Prostate gland (tissue), 2 donors: ENCODE data around the gene STX12. TPM values are rescaled to one million over a fixed set of nuclear protein-coding genes. Genes with fewer than 3 reads are reported as not detected.

ENCODE experiments used
- DNase-seq: peaks from one replicate; pipeline ENCODE4 v3.0.0-alpha.2; 2019; ENCODE audit warnings: low spot score
- H3K27ac ChIP-seq, 2 donors: fragments of 200-600 bp; sonication (generic); 2 replicates each; pipeline ENCODE4 v1.5.1; 2017 to 2019
- H3K27me3 ChIP-seq: fragments of 200-600 bp; sonication (generic); replicated peaks from 2 replicates; pipeline ENCODE4 v1.5.1; 2019; ENCODE audit not compliant: insufficient read depth
- H3K36me3 ChIP-seq, 2 donors: fragments of 200-600 bp; sonication (generic); 1 replicate in 1 of 2; 2 replicates in 1 of 2; pipeline versions ENCODE4 v1.5.1 to v1.8.1; 2017 to 2019
- H3K4me1 ChIP-seq: fragments of 200-600 bp; sonication (generic); replicated peaks from 2 replicates; pipeline ENCODE4 v1.5.1; 2019
- H3K4me3 ChIP-seq, 2 donors: fragments of 200-600 bp; sonication (generic); 2 replicates each; pipeline ENCODE4 v1.5.1; 2017 to 2019
- H3K9me3 ChIP-seq: fragments of 200-600 bp; sonication (generic); 2 replicates; pipeline ENCODE4 v1.5.1; 2017
- CTCF ChIP-seq, 4 experiments: fragments of 200-600 bp in 2 of 4; fragments of 450-650 bp in 2 of 4; sonication (generic) in 2 of 4; IDR thresholded peaks; 1 replicate in 3 of 4; 2 replicates in 1 of 4; pipeline ENCODE4 v1.5.1; 2016 to 2019; ENCODE audit warnings: antibody characterized with exemption in 4 of 4, mild to moderate bottlenecking in 2 of 4, moderate library complexity in 2 of 4
- POLR2A ChIP-seq: fragments of 450-650 bp; IDR thresholded peaks from one replicate; pipeline ENCODE4 v1.6.1; 2016; ENCODE audit warnings: antibody characterized with exemption, mild to moderate bottlenecking
- POLR2AphosphoS5 ChIP-seq: sonication (generic); formaldehyde crosslinking; IDR thresholded peaks from one replicate; pipeline ENCODE4 v1.6.1; 2017; ENCODE audit warnings: antibody characterized with exemption
- WGBS: methylation state at CpG from one replicate; pipeline ENCODE4 v1.1.5; 2018; 5-methylcytosine and 5-hydroxymethylcytosine counted together
- intact Hi-C: fragments of 100-400 bp; cut with DNase I; formaldehyde crosslinking; loops from one replicate; pipeline ENCODE4 v1.14.2; 2022
- total RNA-seq, 2 donors: library from RNA; depleted of rRNA; stranded (reverse); fragments of >200 nt; gene quantifications; one replicate each; pipeline ENCODE4 v1.1.0, GENCODE V29; 2016

Gene STX12
- 10 to 100 TPM; 53.1 to 64.9 TPM for total RNA-seq

- no peaks in the 10 kb centered on the region for H3K4me1 ChIP-seq
- DNase-seq, result peak; percentile 97
- H3K9me3 ChIP-seq, result no peaks in the 10 kb centered on the region
- intact Hi-C loops, result loop anchor here (5.0 kb wide), 1 partner anchor 46 kb away; the partner anchor contains the start of gene FAM76A
- H3K27ac ChIP-seq, result peak within 1 kb of the TSS; percentile 91 to 94
- under 1% methylated on average over 57 of the region's 58 CpGs for WGBS
- H3K36me3 ChIP-seq, result no peaks in the 10 kb centered on the region
- H3K27me3 ChIP-seq, result no peaks in the 10 kb centered on the region
- TF ChIP-seq POLR2AphosphoS5 (peak; percentile 99), CTCF (IDR thresholded peaks at IDR 0.05) (no peak), POLR2A (peak; percentile 95)
- peak within 1 kb of the TSS; percentile 97 for H3K4me3 ChIP-seq
Observed at GRCh38 chr1:27772932-27773825, at the start of gene STX12. TSS of gene STX12 (plus strand) at chr1:27773219. CDS start at chr1:27773308, 89 bp downstream.

- Histone ChIP-seq H3K4me3 (peak overlapping the region; percentile 30 to 96), H3K27me3 (no peaks in the 10 kb centered on the region)
Observed at GRCh38 chr1:27724961-27725373, 48.1 kb upstream of the STX12 start.

GRCh38 chr1:27725374-27726172 lies 47.4 kb upstream of the STX12 start, which contains the start of gene FAM76A:
TSS of gene FAM76A (plus strand) at chr1:27725961. CDS start at chr1:27726081, 120 bp downstream.
- Histone ChIP-seq H3K4me3 (peak within 1 kb of the TSS; percentile 96 to 98), H3K27me3 (no peaks in the 10 kb centered on the region), H3K4me1 (no peaks in the 10 kb centered on the region), H3K27ac (peak within 1 kb of the TSS; percentile 90 to 93), H3K9me3 (no peaks in the 10 kb centered on the region), H3K36me3 (no peaks in the 10 kb centered on the region)
- TF ChIP-seq POLR2A, result peak; percentile 63
- TF ChIP-seq CTCF (IDR thresholded peaks at IDR 0.05), result peak in 3 of 4 experiments; percentile 48 to 76 (median 59)
- TF ChIP-seq POLR2AphosphoS5, result peak; percentile 95
- under 1% methylated on average over 68 of the region's 72 CpGs for WGBS
- intact Hi-C loops, result loop anchor here (1.0 to 5.0 kb wide), 2 partner anchors 47 to 53 kb away; partner anchors contain the start of genes IFI6 and STX12
- DNase-seq, result peak; percentile 99

More at GRCh38 chr1:27724961-27725373, 48.1 kb upstream of the STX12 start:
- peak overlapping the region; percentile 73 to 90 for H3K27ac ChIP-seq
- intact Hi-C loops, result loop anchor here (1.0 to 5.0 kb wide), 2 partner anchors 47 to 53 kb away; partner anchors contain the start of genes IFI6 and STX12
- WGBS, result 72% methylated on average over 9 of the region's 9 CpGs
- TF ChIP-seq POLR2AphosphoS5 (no peak), CTCF (IDR thresholded peaks at IDR 0.05) (no peak), POLR2A (no peak)
- H3K4me1 ChIP-seq, result no peaks in the 10 kb centered on the region
- peak; percentile 8 for DNase-seq
- H3K9me3 ChIP-seq, result no peaks in the 10 kb centered on the region
- no peaks in the 10 kb centered on the region for H3K36me3 ChIP-seq

- Histone ChIP-seq H3K36me3 (no peaks in the 10 kb centered on the region), H3K4me3 (peak overlapping the region; percentile 96 to 98), H3K4me1 (no peaks in the 10 kb centered on the region), H3K27ac (peak overlapping the region; percentile 90 to 93), H3K9me3 (no peaks in the 10 kb centered on the region), H3K27me3 (no peaks in the 10 kb centered on the region)
- WGBS, result 1% methylated on average over 43 of the region's 46 CpGs
- intact Hi-C loops, result loop anchor here (5.0 kb wide), 1 partner anchor 46 kb away; the partner anchor contains the start of gene STX12
- TF ChIP-seq POLR2AphosphoS5, result no peak
- TF ChIP-seq POLR2A, result peak; percentile 4
- TF ChIP-seq CTCF (IDR thresholded peaks at IDR 0.05), result no peak
- peak; percentile 27 for DNase-seq
Observed at GRCh38 chr1:27726173-27727044, 46.6 kb upstream of the STX12 start.
